HEK293 (cell line): ENCODE data around the gene CYP3A7.

Experiments used
- CTCF ChIA-PET: fragments of 350-600 bp; formaldehyde crosslinking; extraction: SDS; loops from one replicate; lab custom pipeline; 2021; ENCODE audit warnings: antibody characterized with exemption; lab: Yijun Ruan, JAX
- POLR2A ChIA-PET: fragments of 300-600 bp; formaldehyde crosslinking; extraction: SDS; loops from one replicate; lab custom pipeline; 2020; ENCODE audit warnings: antibody characterized with exemption, inconsistent platforms; lab: Yijun Ruan, JAX
- H3K27ac ChIP-seq: fragments of 200-500 bp; sonication (Bioruptor generic); 2 replicates; pipeline ENCODE4 v1.5.1; 2014; ENCODE audit warnings: low read depth, low read length, control low read depth, inconsistent platforms; ENCODE audit errors: extremely low read depth
- H3K36me3 ChIP-seq, 2 experiments: fragments of 200-500 bp in 1 of 2; sonication (Bioruptor generic) in 1 of 2; 1 replicate in 1 of 2; 2 replicates in 1 of 2; pipeline ENCODE4 v1.5.1; 2014 to 2017; ENCODE audit warnings: inconsistent platforms in 2 of 2, low read length in 2 of 2; ENCODE audit not compliant: control insufficient read depth in 2 of 2, insufficient read depth in 1 of 2
- H3K4me1 ChIP-seq: fragments of 200-500 bp; sonication (Bioruptor generic); 2 replicates; pipeline ENCODE4 v1.5.1; 2014; ENCODE audit warnings: mild to moderate bottlenecking, low read length, inconsistent platforms; ENCODE audit not compliant: control insufficient read depth, insufficient read depth
- H3K4me3 ChIP-seq: 2 replicates; pipeline ENCODE4 v1.5.1; 2011; ENCODE audit warnings: low read depth, mild to moderate bottlenecking, control low read depth, low read length, moderate library complexity
- H3K9me3 ChIP-seq: fragments of 200-500 bp; sonication (Bioruptor generic); 2 replicates; pipeline ENCODE4 v1.5.1; 2014; ENCODE audit warnings: low read depth, low read length, inconsistent platforms; ENCODE audit not compliant: control insufficient read depth, insufficient read depth
- GLI2 ChIP-seq: fragments of 450-650 bp; formaldehyde crosslinking; IDR thresholded peaks from 2 replicates; pipeline ENCODE4; 2017; ENCODE audit warnings: missing biosample characterization, missing genetic modification characterization, low read depth, borderline replicate concordance
- MEIS1 ChIP-seq: sonication (generic); formaldehyde crosslinking; IDR thresholded peaks from 2 replicates; pipeline ENCODE4 v1.8.1; 2022; ENCODE audit warnings: missing genetic modification reagents, mild to moderate bottlenecking, borderline replicate concordance
- TRIM28 ChIP-seq: IDR thresholded peaks from 2 replicates; pipeline ENCODE4 v1.6.1; 2011; ENCODE audit warnings: low read length, control low read depth, borderline replicate concordance
- ZBTB1 ChIP-seq: fragments of 450-650 bp; formaldehyde crosslinking; IDR thresholded peaks from 2 replicates; pipeline ENCODE4 v1.5.1; 2016; ENCODE audit warnings: missing biosample characterization, missing genetic modification characterization
- ZBTB17 ChIP-seq: fragments of 450-650 bp; formaldehyde crosslinking; IDR thresholded peaks from 2 replicates; pipeline ENCODE4 v1.5.1; 2016; ENCODE audit warnings: missing biosample characterization, missing genetic modification characterization
- ZBTB8A ChIP-seq: fragments of 450-650 bp; formaldehyde crosslinking; IDR thresholded peaks from 2 replicates; pipeline ENCODE4 v1.5.1; 2016; ENCODE audit warnings: missing biosample characterization, missing genetic modification characterization
- ZFP37 ChIP-seq: fragments of 450-650 bp; formaldehyde crosslinking; IDR thresholded peaks from 2 replicates; pipeline ENCODE4 v1.5.1; 2016; ENCODE audit warnings: missing biosample characterization, missing genetic modification characterization
- ZNF114 ChIP-seq: fragments of 450-650 bp; formaldehyde crosslinking; IDR thresholded peaks from 2 replicates; pipeline ENCODE4 v1.5.0; 2017; ENCODE audit warnings: missing biosample characterization, missing genetic modification characterization
- ZNF169 ChIP-seq: fragments of 450-650 bp; formaldehyde crosslinking; IDR thresholded peaks from 2 replicates; pipeline ENCODE4 v1.5.1; 2016; ENCODE audit warnings: missing biosample characterization, missing genetic modification characterization
- ZNF19 ChIP-seq: fragments of 450-650 bp; formaldehyde crosslinking; IDR thresholded peaks from 2 replicates; pipeline ENCODE4; 2016; ENCODE audit warnings: missing biosample characterization, missing genetic modification characterization, low read depth
- ZNF549 ChIP-seq: fragments of 450-650 bp; IDR thresholded peaks from 2 replicates; pipeline ENCODE4 v1.5.1; 2018; ENCODE audit warnings: missing biosample characterization, missing genetic modification characterization, mild to moderate bottlenecking, inconsistent platforms, moderate library complexity
- ZNF626 ChIP-seq: fragments of 450-650 bp; sonication (Bioruptor Pico); formaldehyde crosslinking; IDR thresholded peaks from 2 replicates; pipeline ENCODE4 v1.5.1; 2018; ENCODE audit warnings: missing biosample characterization, missing genetic modification characterization, inconsistent platforms
- ZNF629 ChIP-seq: fragments of 450-650 bp; formaldehyde crosslinking; IDR thresholded peaks from 2 replicates; pipeline ENCODE4 v1.5.1; 2017; ENCODE audit warnings: missing biosample characterization, missing genetic modification characterization
- ZNF658 ChIP-seq: fragments of 450-650 bp; formaldehyde crosslinking; IDR thresholded peaks from 2 replicates; pipeline ENCODE4; 2016; ENCODE audit warnings: missing biosample characterization, missing genetic modification characterization
- ZNF670 ChIP-seq: fragments of 450-650 bp; formaldehyde crosslinking; IDR thresholded peaks from 2 replicates; pipeline ENCODE4 v1.5.1; 2016; ENCODE audit warnings: missing biosample characterization, missing genetic modification characterization, low read depth
- ZNF76 ChIP-seq: fragments of 450-650 bp; formaldehyde crosslinking; IDR thresholded peaks from 2 replicates; pipeline ENCODE4; 2016; ENCODE audit warnings: low read depth, missing biosample characterization, missing genetic modification characterization, borderline replicate concordance
- TF ChIP-seq, protein P1 (sequence below): fragments of 450-650 bp; formaldehyde crosslinking; IDR thresholded peaks from 2 replicates; pipeline ENCODE4 v1.5.1; 2017; ENCODE audit warnings: missing biosample characterization, missing genetic modification characterization
- TF ChIP-seq, protein P2 (sequence below): fragments of 450-650 bp; formaldehyde crosslinking; IDR thresholded peaks from 2 replicates; pipeline ENCODE4 v1.5.1; 2016; ENCODE audit warnings: missing biosample characterization, missing genetic modification characterization
- TF ChIP-seq, protein P3 (sequence below): fragments of 450-650 bp; formaldehyde crosslinking; IDR thresholded peaks from 2 replicates; pipeline ENCODE4 v1.5.1; 2016; ENCODE audit warnings: missing biosample characterization, missing genetic modification characterization
- TF ChIP-seq, protein P4 (sequence below): fragments of 450-650 bp; formaldehyde crosslinking; IDR thresholded peaks from 2 replicates; pipeline ENCODE4 v1.5.1; 2017; ENCODE audit warnings: missing biosample characterization, mild to moderate bottlenecking, missing genetic modification characterization, moderate library complexity

The CYP3A7 gene

DNA sequence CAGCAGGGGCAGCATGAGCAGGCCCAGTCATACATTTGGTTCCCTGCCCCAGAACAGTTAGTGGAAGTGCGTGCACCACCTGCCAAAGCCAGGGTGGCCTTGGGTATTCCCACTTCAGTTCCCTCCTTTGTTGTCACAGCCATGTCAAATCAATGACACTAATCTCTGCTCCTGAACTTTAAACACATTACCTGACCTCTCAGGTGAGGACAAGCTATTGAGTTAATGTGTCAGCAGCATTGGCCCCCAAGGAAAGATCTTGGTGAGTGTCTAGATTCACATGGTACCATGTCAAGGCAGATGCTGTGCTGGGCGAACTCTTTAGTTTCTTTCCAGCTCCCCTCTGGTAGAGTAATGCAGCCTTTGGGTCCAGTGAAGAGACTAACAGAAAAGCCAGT, 57.3 kb downstream of the CYP3A7 start:
- ChIA-PET POLR2A (no interaction called here), CTCF (no interaction called here)
- Histone ChIP-seq H3K9me3 (no peaks in the 10 kb centered on the region), H3K4me1 (peaks cover 5% of the 10 kb centered on the region), H3K36me3 (peaks cover 0 to 23% of the 10 kb centered on the region in 2 experiments; a peak in 1 of 3 replicates), H3K4me3 (no peak overlapping the region), H3K27ac (no peak overlapping the region)
- TF ChIP-seq ZNF76 (tag by site-specific recombination) = no peak
- TF ChIP-seq GLI2 (tag by site-specific recombination) = no peak
- TF ChIP-seq ZNF629 = no peak
- no peak for TF ChIP-seq ZNF549 (tag by site-specific recombination)
- TF ChIP-seq, protein P1, sequence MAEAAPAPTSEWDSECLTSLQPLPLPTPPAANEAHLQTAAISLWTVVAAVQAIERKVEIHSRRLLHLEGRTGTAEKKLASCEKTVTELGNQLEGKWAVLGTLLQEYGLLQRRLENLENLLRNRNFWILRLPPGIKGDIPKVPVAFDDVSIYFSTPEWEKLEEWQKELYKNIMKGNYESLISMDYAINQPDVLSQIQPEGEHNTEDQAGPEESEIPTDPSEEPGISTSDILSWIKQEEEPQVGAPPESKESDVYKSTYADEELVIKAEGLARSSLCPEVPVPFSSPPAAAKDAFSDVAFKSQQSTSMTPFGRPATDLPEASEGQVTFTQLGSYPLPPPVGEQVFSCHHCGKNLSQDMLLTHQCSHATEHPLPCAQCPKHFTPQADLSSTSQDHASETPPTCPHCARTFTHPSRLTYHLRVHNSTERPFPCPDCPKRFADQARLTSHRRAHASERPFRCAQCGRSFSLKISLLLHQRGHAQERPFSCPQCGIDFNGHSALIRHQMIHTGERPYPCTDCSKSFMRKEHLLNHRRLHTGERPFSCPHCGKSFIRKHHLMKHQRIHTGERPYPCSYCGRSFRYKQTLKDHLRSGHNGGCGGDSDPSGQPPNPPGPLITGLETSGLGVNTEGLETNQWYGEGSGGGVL (tag by site-specific recombination) = no peak
- TF ChIP-seq, protein P2, sequence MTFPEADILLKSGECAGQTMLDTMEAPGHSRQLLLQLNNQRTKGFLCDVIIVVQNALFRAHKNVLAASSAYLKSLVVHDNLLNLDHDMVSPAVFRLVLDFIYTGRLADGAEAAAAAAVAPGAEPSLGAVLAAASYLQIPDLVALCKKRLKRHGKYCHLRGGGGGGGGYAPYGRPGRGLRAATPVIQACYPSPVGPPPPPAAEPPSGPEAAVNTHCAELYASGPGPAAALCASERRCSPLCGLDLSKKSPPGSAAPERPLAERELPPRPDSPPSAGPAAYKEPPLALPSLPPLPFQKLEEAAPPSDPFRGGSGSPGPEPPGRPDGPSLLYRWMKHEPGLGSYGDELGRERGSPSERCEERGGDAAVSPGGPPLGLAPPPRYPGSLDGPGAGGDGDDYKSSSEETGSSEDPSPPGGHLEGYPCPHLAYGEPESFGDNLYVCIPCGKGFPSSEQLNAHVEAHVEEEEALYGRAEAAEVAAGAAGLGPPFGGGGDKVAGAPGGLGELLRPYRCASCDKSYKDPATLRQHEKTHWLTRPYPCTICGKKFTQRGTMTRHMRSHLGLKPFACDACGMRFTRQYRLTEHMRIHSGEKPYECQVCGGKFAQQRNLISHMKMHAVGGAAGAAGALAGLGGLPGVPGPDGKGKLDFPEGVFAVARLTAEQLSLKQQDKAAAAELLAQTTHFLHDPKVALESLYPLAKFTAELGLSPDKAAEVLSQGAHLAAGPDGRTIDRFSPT (tag by site-specific recombination) = no peak
- TF ChIP-seq ZNF114 = no peak
- no peak for TF ChIP-seq ZNF658 (tag by site-specific recombination)
- no peak for TF ChIP-seq ZBTB1
- no peak for TF ChIP-seq ZBTB17 (tag by site-specific recombination)
- TF ChIP-seq, protein P3, sequence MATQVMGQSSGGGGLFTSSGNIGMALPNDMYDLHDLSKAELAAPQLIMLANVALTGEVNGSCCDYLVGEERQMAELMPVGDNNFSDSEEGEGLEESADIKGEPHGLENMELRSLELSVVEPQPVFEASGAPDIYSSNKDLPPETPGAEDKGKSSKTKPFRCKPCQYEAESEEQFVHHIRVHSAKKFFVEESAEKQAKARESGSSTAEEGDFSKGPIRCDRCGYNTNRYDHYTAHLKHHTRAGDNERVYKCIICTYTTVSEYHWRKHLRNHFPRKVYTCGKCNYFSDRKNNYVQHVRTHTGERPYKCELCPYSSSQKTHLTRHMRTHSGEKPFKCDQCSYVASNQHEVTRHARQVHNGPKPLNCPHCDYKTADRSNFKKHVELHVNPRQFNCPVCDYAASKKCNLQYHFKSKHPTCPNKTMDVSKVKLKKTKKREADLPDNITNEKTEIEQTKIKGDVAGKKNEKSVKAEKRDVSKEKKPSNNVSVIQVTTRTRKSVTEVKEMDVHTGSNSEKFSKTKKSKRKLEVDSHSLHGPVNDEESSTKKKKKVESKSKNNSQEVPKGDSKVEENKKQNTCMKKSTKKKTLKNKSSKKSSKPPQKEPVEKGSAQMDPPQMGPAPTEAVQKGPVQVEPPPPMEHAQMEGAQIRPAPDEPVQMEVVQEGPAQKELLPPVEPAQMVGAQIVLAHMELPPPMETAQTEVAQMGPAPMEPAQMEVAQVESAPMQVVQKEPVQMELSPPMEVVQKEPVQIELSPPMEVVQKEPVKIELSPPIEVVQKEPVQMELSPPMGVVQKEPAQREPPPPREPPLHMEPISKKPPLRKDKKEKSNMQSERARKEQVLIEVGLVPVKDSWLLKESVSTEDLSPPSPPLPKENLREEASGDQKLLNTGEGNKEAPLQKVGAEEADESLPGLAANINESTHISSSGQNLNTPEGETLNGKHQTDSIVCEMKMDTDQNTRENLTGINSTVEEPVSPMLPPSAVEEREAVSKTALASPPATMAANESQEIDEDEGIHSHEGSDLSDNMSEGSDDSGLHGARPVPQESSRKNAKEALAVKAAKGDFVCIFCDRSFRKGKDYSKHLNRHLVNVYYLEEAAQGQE (tag by site-specific recombination) = no peak
- TF ChIP-seq ZNF169 = no peak
- no peak for TF ChIP-seq ZNF670 (tag by site-specific recombination)
- TF ChIP-seq TRIM28 = no peak
- TF ChIP-seq ZFP37 (tag by site-specific recombination) = no peak
- TF ChIP-seq, protein P4, sequence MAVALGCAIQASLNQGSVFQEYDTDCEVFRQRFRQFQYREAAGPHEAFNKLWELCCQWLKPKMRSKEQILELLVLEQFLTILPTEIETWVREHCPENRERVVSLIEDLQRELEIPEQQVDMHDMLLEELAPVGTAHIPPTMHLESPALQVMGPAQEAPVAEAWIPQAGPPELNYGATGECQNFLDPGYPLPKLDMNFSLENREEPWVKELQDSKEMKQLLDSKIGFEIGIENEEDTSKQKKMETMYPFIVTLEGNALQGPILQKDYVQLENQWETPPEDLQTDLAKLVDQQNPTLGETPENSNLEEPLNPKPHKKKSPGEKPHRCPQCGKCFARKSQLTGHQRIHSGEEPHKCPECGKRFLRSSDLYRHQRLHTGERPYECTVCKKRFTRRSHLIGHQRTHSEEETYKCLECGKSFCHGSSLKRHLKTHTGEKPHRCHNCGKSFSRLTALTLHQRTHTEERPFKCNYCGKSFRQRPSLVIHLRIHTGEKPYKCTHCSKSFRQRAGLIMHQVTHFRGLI = no peak
- no peak for TF ChIP-seq ZNF19
- no peak for TF ChIP-seq ZNF626
- TF ChIP-seq MEIS1 (CRISPR knock-in tag) = no peak
- no peak for TF ChIP-seq ZBTB8A (tag by site-specific recombination)
